Fibroblast of lung (primary cell): ENCODE results near the gene PTGDS. TPM values are rescaled to one million over a fixed set of nuclear protein-coding genes. Genes with fewer than 3 reads are reported as not detected.

Experiments used
- DNase-seq, 2 donors: peaks; one replicate each; pipeline versions ENCODE4 v3.0.0 to v3.0.0-alpha.2; 2010; ENCODE audit warnings: low read depth in 2 of 2
- H2AFZ ChIP-seq: 2 replicates; pipeline ENCODE4 v1.5.1; 2012; ENCODE audit warnings: low read length, control low read depth, inconsistent platforms
- H3K27ac ChIP-seq: 2 replicates; pipeline ENCODE4 v1.5.1; 2011; ENCODE audit warnings: low read length, control low read depth; ENCODE audit not compliant: insufficient read depth
- H3K27me3 ChIP-seq: 2 replicates; pipeline ENCODE4 v1.5.1; 2011; ENCODE audit warnings: mild to moderate bottlenecking, low read length; ENCODE audit not compliant: control insufficient read depth, insufficient read depth
- H3K36me3 ChIP-seq: 2 replicates; pipeline ENCODE4 v1.5.1; 2011; ENCODE audit warnings: low read length; ENCODE audit not compliant: control insufficient read depth, insufficient read depth
- H3K4me1 ChIP-seq: 2 replicates; pipeline ENCODE4 v1.5.1; 2011; ENCODE audit warnings: low read length; ENCODE audit not compliant: control insufficient read depth, insufficient read depth; ENCODE audit errors: extremely low read depth
- H3K4me2 ChIP-seq: 2 replicates; pipeline ENCODE4 v1.5.1; 2011; ENCODE audit warnings: low read length, control low read depth; ENCODE audit not compliant: insufficient read depth; ENCODE audit errors: extremely low read depth
- H3K4me3 ChIP-seq, 4 experiments: fragments of 200-600 bp in 1 of 4; sonication (generic) in 1 of 4; replicated peaks in 1 of 4; 2 replicates each; pipeline ENCODE4 v1.5.1; 2011 to 2016; ENCODE audit warnings: low read length in 4 of 4, low read depth in 3 of 4, mild to moderate bottlenecking in 3 of 4, control low read depth in 2 of 4, inconsistent platforms in 1 of 4, mixed read lengths in 1 of 4; ENCODE audit not compliant: insufficient read depth in 1 of 4; ENCODE audit errors: control extremely low read depth in 1 of 4
- H3K79me2 ChIP-seq: 2 replicates; pipeline ENCODE4 v1.5.1; 2012; ENCODE audit warnings: mild to moderate bottlenecking, low read length, inconsistent platforms; ENCODE audit not compliant: control insufficient read depth, insufficient read depth
- H3K9ac ChIP-seq: 2 replicates; pipeline ENCODE4 v1.5.1; 2011; ENCODE audit warnings: mild to moderate bottlenecking, low read length, control low read depth; ENCODE audit not compliant: insufficient read depth
- H3K9me3 ChIP-seq: 2 replicates; pipeline ENCODE4 v1.5.1; 2012; ENCODE audit warnings: low read depth, low read length; ENCODE audit not compliant: control insufficient read depth, insufficient read depth
- H4K20me1 ChIP-seq: 2 replicates; pipeline ENCODE4 v1.5.1; 2011; ENCODE audit warnings: low read length; ENCODE audit not compliant: control insufficient read depth, insufficient read depth; ENCODE audit errors: extremely low read depth
- EZH2 ChIP-seq: IDR thresholded peaks from 2 replicates; pipeline ENCODE4 v1.5.1; 2012; ENCODE audit warnings: low read length, control low read depth, mild to moderate bottlenecking; ENCODE audit errors: missing control alignments
- polyA plus RNA-seq, 2 donors: library from polyadenylated mRNA; depleted of rRNA in 1 of 2; stranded (reverse) in 1 of 2; unstranded in 1 of 2; fragments of >200 nt; gene quantifications; 2 replicates each; pipeline ENCODE4 v1.2.1, GENCODE V29; 2011 to 2012; ENCODE audit warnings: missing spikeins in 1 of 2
- total RNA-seq: library from RNA; depleted of rRNA; stranded (reverse); fragments of >200 nt; gene quantifications from 2 replicates; pipeline ENCODE4 v1.2.1, GENCODE V29; 2014
- TF ChIP-seq, protein P1 (sequence below), 2 donors: IDR thresholded peaks in 1 of 2; conservative IDR thresholded peaks in 1 of 2; 1 replicate in 1 of 2; 2 replicates in 1 of 2; pipeline ENCODE4 v1.5.1; 2011 to 2012; ENCODE audit warnings: low read length in 2 of 2, control low read depth in 1 of 2, inconsistent platforms in 1 of 2, low read depth in 1 of 2, mild to moderate bottlenecking in 1 of 2

The PTGDS gene
- total and polyA plus RNA-seq, 2 donors (not counting 1 experiment from before 2014, with no cell fraction given), result 4.9 to 90.3 TPM

- peak overlapping the region; percentile 60 for H2AFZ ChIP-seq
- TF ChIP-seq EZH2, result no peak
- TF ChIP-seq, protein P1, sequence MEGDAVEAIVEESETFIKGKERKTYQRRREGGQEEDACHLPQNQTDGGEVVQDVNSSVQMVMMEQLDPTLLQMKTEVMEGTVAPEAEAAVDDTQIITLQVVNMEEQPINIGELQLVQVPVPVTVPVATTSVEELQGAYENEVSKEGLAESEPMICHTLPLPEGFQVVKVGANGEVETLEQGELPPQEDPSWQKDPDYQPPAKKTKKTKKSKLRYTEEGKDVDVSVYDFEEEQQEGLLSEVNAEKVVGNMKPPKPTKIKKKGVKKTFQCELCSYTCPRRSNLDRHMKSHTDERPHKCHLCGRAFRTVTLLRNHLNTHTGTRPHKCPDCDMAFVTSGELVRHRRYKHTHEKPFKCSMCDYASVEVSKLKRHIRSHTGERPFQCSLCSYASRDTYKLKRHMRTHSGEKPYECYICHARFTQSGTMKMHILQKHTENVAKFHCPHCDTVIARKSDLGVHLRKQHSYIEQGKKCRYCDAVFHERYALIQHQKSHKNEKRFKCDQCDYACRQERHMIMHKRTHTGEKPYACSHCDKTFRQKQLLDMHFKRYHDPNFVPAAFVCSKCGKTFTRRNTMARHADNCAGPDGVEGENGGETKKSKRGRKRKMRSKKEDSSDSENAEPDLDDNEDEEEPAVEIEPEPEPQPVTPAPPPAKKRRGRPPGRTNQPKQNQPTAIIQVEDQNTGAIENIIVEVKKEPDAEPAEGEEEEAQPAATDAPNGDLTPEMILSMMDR (conservative IDR thresholded peaks at IDR 0.05 in 1 of 2, IDR thresholded peaks at IDR 0.05 in 1 of 2; ENCODE audit: low read depth in 1 of 2, low read length in 2 of 2), result no peak
- H3K36me3 ChIP-seq, result no peaks in the 10 kb centered on the region
- H3K27me3 ChIP-seq, result peaks cover 4% of the 10 kb centered on the region
- peak overlapping the region; percentile 85 for H3K4me2 ChIP-seq
- H4K20me1 ChIP-seq, result no peaks in the 10 kb centered on the region
- H3K9me3 ChIP-seq, result no peaks in the 10 kb centered on the region
- DNase-seq, result peak; percentile 27 to 62
- H3K27ac ChIP-seq, result no peak overlapping the region
- H3K9ac ChIP-seq, result peak overlapping the region; percentile 23
- H3K4me1 ChIP-seq, result no peaks in the 10 kb centered on the region
- no peaks in the 10 kb centered on the region for H3K79me2 ChIP-seq
- peak overlapping the region; percentile 14 to 69 (median 40) for H3K4me3 ChIP-seq
Observed at GRCh38 chr9:136978073-136978864, 965 bp downstream of the PTGDS start.

GRCh38 chr9:136978865-136979544 lies 1.7 kb downstream of the PTGDS start:
- Histone ChIP-seq H4K20me1 (no peaks in the 10 kb centered on the region), H3K9me3 (no peaks in the 10 kb centered on the region), H3K4me2 (no peak overlapping the region), H3K4me1 (no peaks in the 10 kb centered on the region), H3K27ac (no peak overlapping the region), H3K79me2 (no peaks in the 10 kb centered on the region), H2AFZ (no peak overlapping the region), H3K36me3 (no peaks in the 10 kb centered on the region), H3K4me3 (peak overlapping the region in 1 of 4 experiments; percentile 27), H3K9ac (no peak overlapping the region), H3K27me3 (peaks cover 9% of the 10 kb centered on the region)
- no peak for DNase-seq
- TF ChIP-seq EZH2, result no peak
- TF ChIP-seq, protein P1 (conservative IDR thresholded peaks at IDR 0.05 in 1 of 2, IDR thresholded peaks at IDR 0.05 in 1 of 2; ENCODE audit: low read depth in 1 of 2, low read length in 2 of 2), result no peak

DNA sequence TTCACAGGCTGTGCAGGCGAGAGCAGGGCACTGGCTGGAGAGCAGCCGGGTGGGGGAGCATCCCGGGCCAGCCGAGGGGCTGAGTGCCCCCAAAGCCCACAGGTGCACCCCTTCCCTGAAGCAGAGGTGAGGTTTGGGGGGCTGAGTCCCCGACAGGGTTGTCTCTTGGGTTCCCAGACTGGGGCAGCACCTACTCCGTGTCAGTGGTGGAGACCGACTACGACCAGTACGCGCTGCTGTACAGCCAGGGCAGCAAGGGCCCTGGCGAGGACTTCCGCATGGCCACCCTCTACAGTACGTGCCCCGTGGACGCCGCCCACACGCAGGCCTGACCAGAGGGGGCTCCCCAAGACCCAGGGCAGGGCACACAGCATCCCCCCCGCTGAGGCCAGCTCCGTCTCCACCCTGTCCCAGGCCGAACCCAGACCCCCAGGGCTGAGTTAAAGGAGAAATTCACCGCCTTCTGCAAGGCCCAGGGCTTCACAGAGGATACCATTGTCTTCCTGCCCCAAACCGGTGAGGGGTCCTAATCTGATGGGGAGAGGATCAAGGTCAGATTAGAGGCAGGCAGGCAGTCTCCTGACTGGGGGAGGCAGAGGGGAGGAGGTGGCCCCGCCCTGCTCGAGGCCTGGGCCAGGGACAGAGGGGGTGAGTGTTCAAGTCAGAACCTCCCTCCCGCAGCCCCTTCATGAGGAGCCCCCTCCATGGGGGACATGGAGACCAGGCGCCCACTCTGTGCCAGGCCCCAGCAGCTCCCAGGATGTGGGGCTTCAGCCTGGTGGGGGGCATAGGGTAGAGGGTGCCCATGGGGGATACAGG lies 2.7 kb downstream of the PTGDS start:
- Histone ChIP-seq H3K36me3 (no peaks in the 10 kb centered on the region), H3K9ac (no peak overlapping the region), H3K9me3 (no peaks in the 10 kb centered on the region), H4K20me1 (no peaks in the 10 kb centered on the region), H3K27ac (no peak overlapping the region), H3K79me2 (no peaks in the 10 kb centered on the region), H2AFZ (no peak overlapping the region), H3K4me3 (no peak overlapping the region), H3K4me2 (no peak overlapping the region), H3K4me1 (no peaks in the 10 kb centered on the region), H3K27me3 (peaks cover 17% of the 10 kb centered on the region)
- no peak for DNase-seq
- TF ChIP-seq, protein P1 (conservative IDR thresholded peaks at IDR 0.05 in 1 of 2, IDR thresholded peaks at IDR 0.05 in 1 of 2; ENCODE audit: low read depth in 1 of 2, low read length in 2 of 2), result no peak
